ENCODE results near the gene MAGEA9.
"Not testable (repeated sequence)": the region's sequence is repeated elsewhere in the genome, so short reads cannot be mapped to it uniquely, and the experiment has no call there.

The MAGEA9 gene, protein sequence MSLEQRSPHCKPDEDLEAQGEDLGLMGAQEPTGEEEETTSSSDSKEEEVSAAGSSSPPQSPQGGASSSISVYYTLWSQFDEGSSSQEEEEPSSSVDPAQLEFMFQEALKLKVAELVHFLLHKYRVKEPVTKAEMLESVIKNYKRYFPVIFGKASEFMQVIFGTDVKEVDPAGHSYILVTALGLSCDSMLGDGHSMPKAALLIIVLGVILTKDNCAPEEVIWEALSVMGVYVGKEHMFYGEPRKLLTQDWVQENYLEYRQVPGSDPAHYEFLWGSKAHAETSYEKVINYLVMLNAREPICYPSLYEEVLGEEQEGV

DNA sequence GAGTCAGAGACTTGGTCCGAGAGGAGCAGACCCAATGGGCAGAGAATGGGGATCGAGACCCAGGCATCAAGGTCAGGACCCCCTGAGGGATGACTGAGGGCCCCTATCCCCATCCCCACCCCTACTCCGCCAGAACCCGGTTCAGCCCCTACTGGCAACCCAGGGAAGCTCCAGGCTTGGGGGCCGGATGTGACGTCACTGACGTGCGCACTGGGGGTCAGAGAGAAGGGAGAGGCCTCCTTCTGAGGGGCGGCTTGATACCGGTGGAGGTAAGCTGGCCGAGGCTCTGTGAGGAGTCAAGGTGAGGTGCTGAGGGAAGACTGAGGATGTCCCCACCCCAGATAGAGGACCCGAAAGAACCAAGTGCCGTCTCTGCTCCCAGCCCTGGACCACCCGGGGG, at the start of gene MAGEA9:
Gene MAGEA9, plus strand, starts transcription at position 204 of the 400 bp plus-strand sequence. CDS start 4,281 bp downstream, outside the sequence.
- not testable (repeated sequence) for DNase-seq (ENCODE audit: low read depth)

DNA sequence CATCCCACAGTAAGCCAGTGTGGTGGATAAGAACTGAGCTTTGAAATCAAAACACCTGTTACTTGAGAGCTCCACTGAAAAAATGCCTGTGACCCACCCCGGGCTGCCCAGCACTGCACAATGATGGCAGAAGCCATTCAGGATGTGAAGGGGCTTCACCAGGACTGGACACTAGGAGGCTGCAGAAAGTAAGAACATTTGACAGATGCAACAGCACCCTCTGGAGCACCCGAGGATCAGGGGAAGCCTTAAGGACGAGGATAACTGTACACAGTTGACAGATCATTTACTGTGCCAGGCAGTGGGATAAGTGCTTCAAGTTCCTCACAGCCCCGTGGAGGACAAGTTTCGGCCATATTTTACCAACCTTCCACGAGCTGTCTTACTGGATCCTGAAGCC, 39.5 kb upstream of the MAGEA9 start:
- not testable (repeated sequence) for DNase-seq (ENCODE audit: low read depth)

DNA sequence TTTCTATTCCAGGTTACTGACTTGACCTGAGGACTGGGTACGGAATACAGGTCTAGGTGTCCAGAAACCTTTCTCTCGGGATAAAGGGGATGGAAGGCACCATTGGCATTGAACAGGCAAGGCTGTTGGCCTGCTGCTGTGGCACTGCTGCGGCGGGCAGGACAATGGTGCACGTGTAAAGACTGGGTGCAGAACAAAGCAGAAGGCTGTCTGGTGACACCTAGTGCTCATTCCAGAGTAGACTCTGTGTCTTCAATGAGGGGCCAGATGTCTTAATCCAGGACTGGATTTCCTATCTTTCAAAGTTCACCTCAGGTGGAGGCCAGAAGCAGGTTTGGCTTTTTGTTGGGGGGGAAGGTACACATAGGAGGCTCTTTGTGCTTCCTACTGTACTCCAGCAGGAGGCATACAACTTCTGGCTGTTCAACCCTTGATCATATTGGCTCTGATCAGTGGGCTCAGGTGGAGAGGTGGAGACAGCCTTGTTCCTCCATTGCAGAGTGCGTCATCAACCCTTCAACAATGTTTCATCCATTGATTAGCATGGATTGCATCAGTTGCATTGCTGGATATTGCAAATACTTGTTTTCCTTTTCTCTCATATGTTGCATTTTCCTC, 35.2 kb upstream of the MAGEA9 start:
- DNase-seq (ENCODE audit: low read depth): not testable (repeated sequence)

DNA sequence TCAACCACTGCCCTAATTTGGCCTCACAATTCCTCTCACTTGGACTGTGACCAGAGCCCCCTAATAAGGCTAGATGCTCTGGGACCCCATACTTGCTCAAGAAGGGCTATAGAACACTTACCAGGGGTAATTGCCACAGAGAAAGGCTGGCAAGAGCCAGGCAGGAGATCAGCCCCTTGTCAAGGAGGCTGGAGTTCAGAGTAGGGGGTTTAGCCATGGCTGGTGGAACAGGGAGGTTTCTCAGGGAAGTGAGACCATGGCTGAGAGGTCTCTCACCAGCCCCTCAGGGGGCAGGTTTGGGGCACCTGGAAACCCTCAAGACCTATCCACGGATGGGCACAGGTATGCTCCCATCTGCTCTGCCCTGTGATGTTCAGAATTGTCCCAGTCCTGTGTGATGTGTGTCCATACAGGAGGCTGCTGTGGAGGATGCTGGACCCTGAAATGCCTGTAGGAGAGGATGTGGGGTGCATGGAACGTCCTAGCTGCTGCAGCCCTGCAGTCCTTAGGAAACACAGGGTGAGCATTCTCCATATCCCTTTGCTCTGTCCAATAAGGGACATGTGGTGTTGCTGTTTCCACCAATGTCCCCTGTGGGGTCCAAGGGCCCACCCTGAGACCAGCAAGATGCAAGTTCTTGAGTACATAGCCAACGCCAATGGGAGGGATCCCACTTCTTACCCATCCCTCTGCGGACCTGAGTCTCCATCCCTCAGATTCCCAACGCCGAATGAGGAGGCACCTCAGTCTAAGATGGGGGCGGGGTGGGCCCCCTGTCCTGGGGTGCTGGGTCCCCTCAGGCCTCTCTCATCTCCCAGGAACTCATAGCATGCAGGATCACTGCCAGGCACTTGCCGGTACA, 24.3 kb upstream of the MAGEA9 start:
- no peak for DNase-seq (ENCODE audit: low read depth)

DNA sequence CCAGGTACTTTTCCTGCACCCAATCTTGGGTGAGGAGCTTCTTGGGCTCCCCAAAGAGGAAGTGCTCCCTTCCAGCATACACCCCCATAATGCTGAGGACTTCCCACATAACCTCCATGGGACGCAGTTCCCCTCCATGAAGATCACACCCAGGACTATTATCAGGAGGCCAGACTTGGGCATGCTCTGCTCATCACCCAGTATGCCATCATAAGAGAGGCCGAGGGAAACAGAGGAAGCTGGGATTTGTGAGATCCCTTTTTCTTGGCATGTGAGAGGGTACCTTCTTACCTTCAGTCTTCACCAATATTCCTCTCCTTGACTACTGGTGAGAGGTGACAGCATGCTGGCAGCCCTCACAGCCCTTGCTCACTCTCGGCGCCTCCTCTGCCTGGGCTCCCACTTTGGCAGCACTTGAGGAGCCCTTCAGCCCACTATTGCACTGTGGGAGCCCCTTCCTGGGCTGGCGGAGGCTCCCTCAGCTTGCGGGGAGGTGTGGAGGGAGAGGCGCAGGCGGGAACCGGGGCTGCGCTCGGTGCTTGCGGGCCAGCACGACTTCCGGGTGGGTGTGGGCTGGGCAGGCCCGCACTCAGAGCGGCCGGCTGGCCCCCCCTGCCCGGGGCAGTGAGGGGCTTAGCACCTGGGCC, 23.5 kb upstream of the MAGEA9 start:
- no peak for DNase-seq (ENCODE audit: low read depth)

DNA sequence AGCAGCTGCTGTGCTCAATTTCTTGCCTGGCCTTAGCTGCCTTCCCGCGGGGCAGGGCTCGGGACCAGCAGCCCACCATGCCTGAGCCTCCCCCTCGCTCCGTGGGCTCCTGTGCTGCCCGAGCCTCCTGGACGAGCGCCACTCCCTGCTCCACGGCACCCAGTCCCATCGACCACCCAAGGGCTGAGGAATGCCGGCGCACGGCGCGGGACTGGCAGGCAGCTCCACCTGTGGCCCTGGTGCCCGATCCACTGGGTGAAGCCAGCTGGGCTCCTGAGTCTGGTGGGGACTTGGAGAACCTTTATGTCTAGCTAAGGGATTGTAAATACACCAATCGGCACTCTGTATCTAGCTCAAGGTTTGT, 23.0 kb upstream of the MAGEA9 start:
- DNase-seq (ENCODE audit: low read depth): not testable (repeated sequence)

DNA sequence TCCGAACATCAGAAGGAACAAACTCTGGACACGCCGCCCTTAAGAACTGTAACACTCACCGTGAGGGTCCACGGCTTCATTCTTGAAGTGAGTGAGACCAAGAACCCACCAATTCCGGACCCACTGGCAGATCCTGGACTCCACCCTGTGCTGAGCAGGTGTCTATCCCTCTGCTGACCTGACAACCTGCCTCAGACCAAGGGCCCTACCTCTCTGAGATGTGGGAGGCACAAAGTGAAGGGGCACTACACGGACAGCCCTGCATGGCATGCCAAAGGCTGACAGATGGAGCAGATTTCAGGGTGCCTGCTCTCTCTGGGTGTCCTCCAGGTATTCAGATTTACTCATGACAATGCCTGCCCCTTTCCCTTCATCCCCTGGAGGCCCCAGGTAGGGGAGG, 21.9 kb upstream of the MAGEA9 start:
- DNase-seq (ENCODE audit: low read depth): no peak

DNA sequence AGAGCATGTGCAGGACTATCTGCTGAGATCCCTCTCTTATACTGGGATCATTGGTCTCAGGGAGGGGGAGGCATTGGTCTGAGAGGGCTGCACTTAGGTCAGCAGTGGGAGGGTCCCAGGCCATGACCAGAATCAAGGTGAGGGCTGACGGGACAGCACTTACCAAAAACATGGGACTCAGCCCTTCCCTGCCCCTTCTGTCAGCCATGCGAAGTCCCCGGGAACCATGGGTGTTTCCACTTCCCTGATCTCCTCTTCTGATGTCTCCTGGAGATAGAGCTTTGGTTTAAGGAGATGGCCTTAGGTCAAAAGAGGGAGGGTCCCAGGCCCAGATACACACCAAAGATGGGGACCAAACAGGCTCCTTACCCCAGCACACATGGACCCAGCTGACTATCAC, 20.8 kb upstream of the MAGEA9 start:
- no peak for DNase-seq (ENCODE audit: low read depth)

DNA sequence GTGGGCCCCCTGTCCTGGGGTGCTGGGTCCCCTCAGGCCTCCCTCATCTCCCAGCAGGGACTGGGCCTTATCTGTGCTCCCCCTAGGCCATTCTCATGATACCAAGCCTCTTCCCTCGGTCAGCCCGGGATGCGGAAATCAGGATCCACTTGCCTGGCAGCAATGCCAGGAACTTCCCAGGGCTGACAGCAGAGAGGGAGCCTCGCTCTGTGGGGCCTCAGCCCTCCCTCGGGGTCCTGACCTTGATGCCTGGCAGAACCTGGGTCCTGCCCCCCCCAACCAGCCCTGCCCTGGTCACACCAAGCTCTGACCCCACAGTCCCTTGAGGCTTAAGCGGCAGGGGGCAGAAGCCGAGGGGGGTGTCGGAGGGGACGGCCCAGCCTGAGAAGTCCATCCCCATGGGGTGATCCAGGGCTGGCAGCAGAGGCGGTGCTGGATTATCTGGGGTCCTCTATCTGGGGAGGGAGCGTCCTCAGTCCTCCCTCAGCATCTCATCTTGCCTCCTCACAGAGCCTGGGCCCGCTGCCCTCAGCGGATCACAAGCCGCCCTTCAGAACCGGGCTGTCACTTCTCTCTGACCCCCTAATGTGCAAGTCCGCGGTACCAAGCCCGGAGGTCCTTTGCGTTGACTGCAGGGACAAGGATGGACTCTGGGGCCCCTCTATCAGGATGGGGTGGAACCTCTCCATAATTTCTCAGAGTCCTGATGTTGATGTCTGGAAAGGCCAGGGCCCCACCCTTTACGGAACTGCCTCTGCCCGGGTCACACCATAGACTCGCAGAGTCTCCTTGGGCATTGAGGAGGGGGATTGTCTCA, 19.7 kb upstream of the MAGEA9 start:
- DNase-seq (ENCODE audit: low read depth): not testable (repeated sequence)

DNA sequence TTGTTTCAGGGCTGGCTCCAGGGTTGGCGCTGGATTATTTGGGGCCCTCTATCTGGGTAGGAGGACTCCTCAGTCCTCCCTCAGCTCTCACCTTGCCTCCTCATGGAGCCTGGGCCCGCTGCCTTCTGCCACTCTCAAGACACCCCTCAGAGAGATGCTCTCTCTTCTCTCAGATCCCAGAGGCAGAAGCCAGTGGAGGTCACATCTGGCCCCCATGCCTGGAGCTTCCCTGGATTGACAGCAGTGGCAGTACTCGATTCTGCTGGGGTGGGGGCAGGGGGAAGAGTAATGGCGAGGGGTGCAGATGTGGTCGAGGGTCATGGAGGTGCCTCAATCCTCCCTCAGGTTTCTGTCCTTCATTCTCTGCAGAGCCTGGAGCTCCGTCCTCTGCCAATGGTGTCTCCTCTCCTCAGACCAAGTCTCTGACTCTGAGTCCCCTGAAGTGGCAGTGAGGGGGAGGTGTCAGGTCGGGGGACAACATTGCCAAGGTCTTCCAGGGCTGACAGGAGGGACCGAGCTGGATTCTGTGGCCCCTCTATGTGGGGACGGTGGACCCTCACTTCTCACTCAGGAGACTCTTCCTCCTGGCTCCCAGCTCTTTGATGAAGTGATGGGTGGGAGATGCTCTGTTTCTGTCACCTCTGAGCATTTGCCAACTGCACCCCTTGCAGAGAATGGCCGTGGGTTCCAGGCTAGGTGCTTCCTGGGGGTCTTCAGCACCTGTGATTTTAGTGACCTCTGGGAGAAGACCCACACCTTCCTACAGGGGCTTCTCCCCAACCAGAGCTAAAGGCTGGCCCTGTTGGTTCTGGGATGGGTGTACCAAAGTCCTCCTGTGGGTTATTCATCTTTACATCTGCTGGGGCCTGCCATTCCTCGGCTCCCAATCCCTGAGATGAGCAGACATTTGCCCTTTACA, 18.8 kb upstream of the MAGEA9 start:
- no peak for DNase-seq (ENCODE audit: low read depth)

DNA sequence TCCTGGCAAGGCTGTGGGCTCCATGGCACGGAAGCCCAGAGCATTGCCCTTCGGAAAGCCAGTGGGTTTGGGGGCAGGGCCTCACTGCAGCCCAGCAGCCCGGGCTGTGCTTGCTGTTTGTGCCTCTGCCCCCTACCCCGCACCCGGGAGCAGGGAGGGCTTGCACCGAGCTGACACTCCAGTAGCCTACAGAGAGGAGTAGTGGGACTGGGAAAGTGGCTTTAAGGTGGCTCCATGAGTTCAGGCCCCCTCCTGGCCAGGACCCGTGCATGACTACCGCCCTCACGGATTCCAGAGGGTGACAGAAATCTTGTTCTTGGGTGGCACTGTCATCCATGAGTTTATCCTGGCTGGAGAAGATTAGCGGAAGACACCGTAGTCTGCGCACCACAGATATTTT, 11.4 kb upstream of the MAGEA9 start:
- DNase-seq (ENCODE audit: low read depth): not testable (repeated sequence)

DNA sequence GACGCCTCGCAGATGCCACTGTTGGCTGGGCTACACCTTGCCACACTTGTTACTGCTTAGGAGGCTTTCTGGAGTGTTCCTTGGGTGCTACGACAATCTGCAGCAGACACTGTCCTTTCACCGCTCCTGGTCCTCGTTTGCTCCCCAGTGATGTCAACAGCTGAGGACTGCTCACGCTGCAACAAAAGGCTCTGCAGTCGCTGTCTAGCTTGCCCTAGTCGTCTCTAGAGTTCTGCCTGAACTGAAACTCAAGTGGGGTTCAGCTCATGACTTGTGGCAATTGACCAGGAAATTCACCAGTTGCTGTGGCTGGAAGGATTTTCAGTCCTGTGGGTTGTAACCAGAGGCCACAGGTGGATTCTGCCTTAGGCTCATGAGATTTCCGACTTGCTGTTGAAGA, 8.7 kb upstream of the MAGEA9 start:
- DNase-seq (ENCODE audit: low read depth): not testable (repeated sequence)

DNA sequence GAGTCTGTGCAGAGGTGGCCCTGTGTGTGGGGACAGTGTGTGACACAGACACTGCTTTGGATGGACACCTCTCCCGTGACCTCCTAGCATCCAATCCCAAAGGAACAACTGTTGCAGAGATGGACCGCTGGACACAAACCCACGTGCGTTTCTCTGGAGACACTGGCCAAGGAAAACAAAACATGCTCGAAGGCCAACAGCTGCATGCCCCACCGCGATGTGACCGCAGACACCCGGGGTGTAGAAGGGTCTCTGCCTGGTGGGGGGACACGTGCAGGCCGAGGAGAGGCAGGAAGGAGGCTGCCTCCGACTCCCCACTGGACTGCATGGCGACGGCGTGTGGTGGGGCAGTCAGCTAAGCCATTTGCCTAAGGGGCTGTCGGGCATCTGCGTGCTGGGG, 8.0 kb upstream of the MAGEA9 start, which contains the start of gene HSFX1:
Gene HSFX1, plus strand, starts transcription at position 301 of the 400 bp plus-strand sequence. CDS start 614 bp downstream, outside the sequence.
- not testable (repeated sequence) for DNase-seq (ENCODE audit: low read depth)

DNA sequence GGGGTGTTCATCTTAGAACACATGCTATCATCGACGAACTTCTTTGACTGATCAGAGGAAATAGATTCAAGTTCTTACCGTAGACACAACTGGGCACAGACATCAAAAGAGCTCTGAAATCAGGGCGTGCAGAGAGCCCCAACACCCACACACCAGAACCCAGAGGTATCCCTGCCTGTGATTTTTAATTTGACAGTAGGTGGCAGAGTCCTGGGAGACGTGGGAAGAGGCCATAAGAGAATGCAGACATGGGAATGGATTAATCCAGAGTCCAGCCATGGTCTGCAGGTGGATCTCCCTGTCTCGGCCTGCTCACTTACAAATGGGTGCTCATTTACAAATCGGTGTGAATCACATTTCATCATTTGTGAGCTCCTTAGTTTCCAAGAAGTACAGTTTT, 3.7 kb upstream of the MAGEA9 start:
- DNase-seq (ENCODE audit: low read depth): not testable (repeated sequence)

DNA sequence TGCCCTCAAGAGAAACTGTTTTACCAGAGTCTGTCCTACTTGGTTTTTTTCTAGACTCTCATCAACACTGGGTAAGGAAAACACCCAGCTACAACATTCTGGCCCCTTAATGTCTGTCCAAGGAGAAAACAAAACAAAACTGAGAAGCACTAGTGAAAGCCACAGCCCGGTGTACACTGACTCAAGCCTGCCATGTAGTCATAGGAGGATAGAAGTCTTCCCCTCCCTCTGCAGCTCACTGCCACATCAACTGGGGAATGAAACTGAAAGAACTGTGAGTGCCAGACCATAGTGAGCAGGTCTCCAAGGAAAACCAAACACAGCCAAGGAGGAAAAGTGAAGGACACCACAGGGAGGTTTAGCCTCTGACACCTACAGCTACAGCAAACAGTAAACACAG, 13.8 kb downstream of the MAGEA9 start:
- DNase-seq (ENCODE audit: low read depth): not testable (repeated sequence)

DNA sequence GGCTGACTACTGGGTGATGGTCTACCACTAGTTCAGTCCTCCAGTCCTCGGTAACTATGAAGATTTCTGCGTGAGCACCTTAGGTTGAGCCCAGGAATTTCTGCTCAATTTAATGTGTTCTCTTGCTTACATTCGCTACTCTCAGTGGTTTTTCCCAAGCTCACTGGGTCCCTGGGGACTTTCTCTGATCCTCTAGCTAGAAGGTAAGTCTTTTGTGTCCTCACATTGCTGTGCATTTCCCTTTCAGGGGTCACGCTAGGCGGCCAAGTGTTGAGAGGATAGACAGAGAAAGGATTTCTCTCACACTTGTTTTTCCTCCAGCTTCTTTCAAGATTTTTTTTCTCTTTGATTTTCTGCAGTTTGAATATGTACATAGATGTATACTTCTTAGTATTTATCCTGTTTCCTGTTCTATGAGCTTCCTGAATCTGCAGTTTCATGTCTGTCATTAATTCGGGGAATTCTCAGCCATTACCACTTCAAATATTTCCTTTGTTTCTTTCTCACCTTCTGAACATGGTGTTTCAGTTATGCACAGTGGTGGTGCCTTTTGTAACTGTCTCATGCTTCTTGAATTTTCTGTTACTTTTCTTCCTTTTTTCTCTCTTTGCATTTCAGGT, 17.5 kb downstream of the MAGEA9 start:
- no peak for DNase-seq (ENCODE audit: low read depth)

DNA sequence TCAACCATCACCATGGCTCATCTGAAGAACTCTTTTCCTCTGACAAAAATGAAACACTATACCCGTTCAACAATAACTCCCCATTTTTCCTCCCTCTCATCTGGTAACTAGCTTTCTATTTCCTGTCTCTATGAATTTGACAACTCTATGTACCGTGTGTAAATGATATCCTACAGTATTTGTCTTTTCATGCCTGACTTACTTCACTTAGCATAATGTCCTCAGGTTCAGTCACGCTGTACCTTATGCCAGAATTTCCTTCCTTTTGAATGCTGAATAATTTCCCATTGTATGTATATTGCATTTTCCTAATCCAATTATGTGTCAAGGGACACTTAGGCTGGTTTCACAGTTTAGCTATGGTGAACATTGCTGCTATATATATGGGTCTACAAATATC, 18.2 kb downstream of the MAGEA9 start:
- DNase-seq (ENCODE audit: low read depth): no peak

DNA sequence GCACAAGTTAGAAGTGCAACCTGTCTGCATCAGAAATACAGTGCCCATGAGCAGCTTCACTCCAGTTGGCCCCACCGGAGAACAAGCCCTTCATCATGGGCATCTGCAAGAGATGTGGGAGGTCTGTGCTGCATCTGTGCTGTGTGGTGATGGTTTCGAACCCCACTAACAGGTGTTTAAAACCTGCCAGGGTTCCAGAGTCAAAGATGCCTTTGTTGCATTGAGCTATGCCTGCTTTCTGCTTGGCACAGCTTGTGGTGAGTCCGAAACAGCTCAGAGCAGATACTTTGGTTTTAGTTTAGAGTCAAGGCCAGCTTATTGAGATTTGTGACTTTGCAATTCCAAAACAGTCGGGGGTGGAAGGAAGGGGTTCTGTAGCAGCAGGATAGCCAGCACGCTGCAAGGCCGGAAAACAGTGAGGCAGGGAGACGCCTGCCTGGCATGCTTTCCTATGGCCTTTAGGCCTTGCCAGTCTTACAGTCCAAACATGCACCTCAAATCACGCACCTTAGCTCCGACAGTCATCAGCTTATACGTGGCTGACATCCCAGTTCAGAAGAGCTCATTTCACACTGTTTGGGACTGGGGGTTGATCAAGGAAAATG, 21.8 kb downstream of the MAGEA9 start:
- no peak for DNase-seq (ENCODE audit: low read depth)

DNA sequence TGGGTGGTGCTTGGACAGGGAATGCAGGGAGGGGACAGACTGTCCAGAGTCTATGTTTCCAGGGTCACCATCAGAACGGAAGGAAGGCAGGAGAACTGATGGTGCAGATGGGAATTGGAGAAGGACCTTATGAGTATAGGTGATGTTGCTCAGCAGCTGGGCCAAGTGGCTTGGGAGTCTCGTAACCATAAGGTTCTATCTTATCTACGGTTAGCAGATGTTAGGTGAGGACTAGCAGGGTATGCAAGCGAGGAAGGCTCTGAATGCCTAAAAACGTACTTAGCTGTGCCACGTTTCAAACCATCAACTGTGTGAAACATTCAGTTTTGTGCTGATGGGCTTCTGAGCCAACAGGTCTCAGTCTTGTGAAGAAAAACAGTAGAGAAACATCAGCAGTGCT, 22.4 kb downstream of the MAGEA9 start:
- DNase-seq (ENCODE audit: low read depth): no peak
